ENCODE measurements around the gene A2M. TPM values are rescaled to one million over a fixed set of nuclear protein-coding genes. Genes with fewer than 3 reads are reported as not detected.

Gene A2M
- total and polyA plus RNA-seq, 2 of the 8 experiments (the other 6 are each of a cell fraction or from before 2014, with no cell fraction given) = 0.15 TPM; not detected in 1

DNA sequence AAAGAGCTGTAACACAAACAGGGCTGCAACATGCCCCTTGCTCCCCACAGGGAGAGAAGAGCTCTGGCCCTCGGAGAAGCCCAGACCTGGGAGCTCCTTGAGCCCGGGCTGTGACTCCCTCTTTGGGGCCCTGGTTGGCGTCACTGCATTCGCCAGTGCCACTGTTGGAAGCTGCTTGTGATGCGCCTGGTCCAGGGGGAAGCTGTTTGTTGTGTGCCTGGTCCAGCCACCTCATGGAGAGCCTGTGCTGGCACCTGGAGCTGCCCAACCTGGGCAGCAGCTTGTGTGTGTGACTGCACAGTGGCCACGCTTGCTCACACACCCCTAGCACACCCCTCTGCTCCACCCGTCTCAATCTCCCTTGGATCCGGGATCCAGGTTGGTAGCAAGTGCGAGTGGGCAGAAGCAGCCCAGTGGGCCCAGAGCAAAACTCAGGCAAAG is 49.5 kb downstream of the A2M start:
- no peaks in the 10 kb centered on the region for H3K79me1 ChIP-seq (ENCODE audit: low read depth, low read length)
- H3K36me3 ChIP-seq (ENCODE audit: control insufficient read depth in 2 of 4, insufficient read depth in 4 of 4, low read length in 3 of 4) = no peaks in the 10 kb centered on the region
- no peak overlapping the region for H4K8ac ChIP-seq (ENCODE audit: extremely low read depth, insufficient read depth, low read length)
- H3K56ac ChIP-seq (replicated peaks; ENCODE audit: insufficient read length, low read depth, low read length) = no peak overlapping the region
- no peak for FAIRE-seq
- ChIA-PET POLR2A (ENCODE audit: partially characterized antibody) (interaction anchor here (1.2 to 3.1 kb wide), 7 partner anchors 10 to 247 kb away, joined by 3 to 20 read pairs (median 7); partner anchors contain the start of gene M6PR), CTCF (ENCODE audit: partially characterized antibody) (interaction anchor here (0.7 to 3.1 kb wide), 5 partner anchors 12 to 44 kb away, joined by 3 to 19 read pairs (median 3); no protein-coding TSS in a partner anchor)
- no peaks in the 10 kb centered on the region for H3K9me3 ChIP-seq (ENCODE audit: insufficient read depth in 2 of 2, low read depth in 1 of 2, low read length in 1 of 2)
- H3K23ac ChIP-seq (ENCODE audit: insufficient read length) = no peak overlapping the region
- no peak overlapping the region; a peak in 1 of 4 replicates for H3K4me2 ChIP-seq (ENCODE audit: insufficient read depth in 1 of 2, low read depth in 2 of 2, low read length in 2 of 2)
- no peak overlapping the region for H3K18ac ChIP-seq (ENCODE audit: extremely low read depth, low read length)
- peaks cover 4% of the 10 kb centered on the region; the same call in 1 of the 2 replicates for H3K23me2 ChIP-seq (ENCODE audit: low read depth, low read length)
- no peaks in the 10 kb centered on the region for H3K79me2 ChIP-seq (ENCODE audit: control insufficient read depth in 1 of 2, insufficient read depth in 2 of 2, low read length in 2 of 2)
- 0 out of 2 replicates have a peak overlapping the region, but pooled peaks have one; percentile 5 for H2BK15ac ChIP-seq (ENCODE audit: low read length)
- no peak overlapping the region for H3K27ac ChIP-seq (ENCODE audit: low read depth, low read length)
- peak overlapping the region; percentile 76; the same call in 1 of the 2 replicates for H2BK12ac ChIP-seq (ENCODE audit: low read depth, low read length)
- peaks cover 0 to 9% (median 6%) of the 10 kb centered on the region in 4 experiments; a peak in 5 of 7 replicates for H3K4me1 ChIP-seq (replicated peaks in 1 of 4; ENCODE audit: control insufficient read depth in 3 of 4, insufficient read depth in 4 of 4, low read length in 3 of 4)
- no peak overlapping the region for H3K4me3 ChIP-seq (ENCODE audit: extremely low read depth in 1 of 4, insufficient read depth in 2 of 4, low read depth in 3 of 4, low read length in 4 of 4)
- H3K4ac ChIP-seq (replicated peaks; ENCODE audit: insufficient read length, low read depth, low read length) = no peak overlapping the region
- H2BK120ac ChIP-seq (replicated peaks; ENCODE audit: low read depth, low read length) = no peak overlapping the region
- 96% methylated on average over 9 of the region's 9 CpGs; no CpG with 5 or more reads in 1 of the 2 experiments for WGBS, 2 experiments (ENCODE audit: extremely low coverage in 1 of 2, insufficient coverage in 1 of 2, insufficient read length in 1 of 2, insufficient replicate concordance in 2 of 2, low coverage in 1 of 2, low lambda C conversion rate in 2 of 2, missing lambda C conversion rate in 1 of 2)
- no peak overlapping the region for H4K5ac ChIP-seq (ENCODE audit: insufficient read length, low read depth, low read length)
- DNase-seq (ENCODE audit: low read depth in 1 of 2, low spot score in 2 of 2) = no peak
- no peak overlapping the region for H2AFZ ChIP-seq (ENCODE audit: low read length)
- no peaks in the 10 kb centered on the region for H3K27me3 ChIP-seq (replicated peaks in 1 of 4; ENCODE audit: control insufficient read depth in 3 of 4, extremely low read depth in 1 of 4, insufficient read depth in 3 of 4, low read length in 3 of 4)
- no peak overlapping the region for H2AK5ac ChIP-seq (ENCODE audit: low read depth, low read length)
- no peak overlapping the region for H4K91ac ChIP-seq (replicated peaks; ENCODE audit: insufficient read length, low read length)
- no peak overlapping the region for H2BK20ac ChIP-seq (ENCODE audit: low read length)
- no peak overlapping the region for H2BK5ac ChIP-seq (ENCODE audit: low read depth, low read length)
- no peak overlapping the region for H3K14ac ChIP-seq (ENCODE audit: insufficient read length)
- no peaks in the 10 kb centered on the region for H4K20me1 ChIP-seq (replicated peaks in 1 of 2; ENCODE audit: control insufficient read depth in 1 of 2, insufficient read depth in 2 of 2, low read length in 2 of 2)
- no peak overlapping the region for H3K9ac ChIP-seq (replicated peaks in 1 of 4; ENCODE audit: extremely low read depth in 1 of 4, low read depth in 3 of 4, low read length in 3 of 4)
- TF ChIP-seq SUZ12 (IDR thresholded peaks at IDR 0.05; ENCODE audit: low read length) (no peak), EP300 (IDR thresholded peaks at IDR 0.05; ENCODE audit: borderline replicate concordance in 1 of 2, low read depth in 2 of 2, low read length in 2 of 2) (no peak), ZNF274 (IDR thresholded peaks at IDR 0.05; ENCODE audit: borderline replicate concordance, extremely low read depth, low read length) (no peak), SAP30 (IDR thresholded peaks at IDR 0.05; ENCODE audit: insufficient read depth, insufficient replicate concordance, low read length) (no peak), POLR2AphosphoS5 (IDR thresholded peaks at IDR 0.05; ENCODE audit: low read depth, low read length) (no peak), SP4 (IDR thresholded peaks at IDR 0.05; ENCODE audit: low read length) (no peak), SIN3A (conservative IDR thresholded peaks at IDR 0.05 in 1 of 2, IDR thresholded peaks at IDR 0.05 in 1 of 2; ENCODE audit: low read depth in 1 of 2, low read length in 2 of 2) (no peak), CTBP2 (IDR thresholded peaks at IDR 0.05; ENCODE audit: borderline replicate concordance, insufficient read depth, insufficient read length, low read length) (no peak), CHD1 (IDR thresholded peaks at IDR 0.05; ENCODE audit: low read depth, low read length) (no peak), MAFK (IDR thresholded peaks at IDR 0.05; ENCODE audit: low read depth, low read length) (no peak)

Measured in H1 (cell line).